NCI-H1436 treated with DMSO at 0.1 percent for 48 hours (cell line): Measurements from ENCODE around the gene RBM18.

ENCODE experiments used
- DNase-seq: peaks from one replicate; lab custom pipeline; 2025; lab: John Stamatoyannopoulos, UW

Gene RBM18

DNA sequence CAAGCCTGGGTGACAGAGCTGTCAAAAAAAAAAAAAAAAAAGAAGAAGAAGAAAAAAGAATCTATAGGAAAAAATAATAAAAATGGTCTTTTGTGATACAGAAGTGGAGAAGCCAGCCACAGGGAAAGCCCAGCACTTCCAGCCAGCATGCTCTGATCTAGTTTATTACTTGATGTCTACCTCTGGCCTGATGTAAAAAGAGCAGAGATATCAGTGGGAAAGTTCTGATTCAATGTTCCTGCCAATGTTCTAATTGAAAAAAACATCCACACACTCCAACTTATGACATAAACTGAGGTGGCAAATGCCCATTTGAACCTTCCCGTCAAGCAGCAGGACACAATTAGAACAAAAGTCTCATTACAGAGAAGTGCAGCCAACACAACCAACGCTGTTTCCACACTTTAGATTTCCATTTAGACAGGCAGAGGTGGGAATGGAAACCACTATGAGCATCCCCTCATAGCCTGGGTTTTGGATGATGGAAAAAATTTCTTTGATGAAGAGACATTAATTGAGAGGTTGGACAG is 5.7 kb downstream of the RBM18 start:
- no peak for DNase-seq

DNA sequence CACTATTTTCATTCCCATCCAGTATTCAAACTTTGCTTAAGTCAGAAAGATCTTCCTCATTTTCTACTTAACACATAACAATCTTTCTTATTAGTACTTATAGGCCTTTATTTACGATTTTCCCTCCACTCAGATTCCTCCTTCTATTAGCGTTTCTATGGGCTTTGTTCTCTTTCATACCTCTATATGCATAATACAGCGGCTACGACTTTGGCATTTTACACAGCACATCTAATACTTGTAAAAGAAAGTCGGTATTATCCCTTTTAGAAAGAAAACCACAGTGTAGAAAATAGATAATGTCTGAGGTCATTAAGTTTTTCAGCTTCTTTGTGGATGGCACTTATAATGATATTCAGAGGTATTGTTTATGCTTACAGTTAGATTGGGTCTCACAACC is 8.4 kb downstream of the RBM18 start:
- DNase-seq, result no peak

DNA sequence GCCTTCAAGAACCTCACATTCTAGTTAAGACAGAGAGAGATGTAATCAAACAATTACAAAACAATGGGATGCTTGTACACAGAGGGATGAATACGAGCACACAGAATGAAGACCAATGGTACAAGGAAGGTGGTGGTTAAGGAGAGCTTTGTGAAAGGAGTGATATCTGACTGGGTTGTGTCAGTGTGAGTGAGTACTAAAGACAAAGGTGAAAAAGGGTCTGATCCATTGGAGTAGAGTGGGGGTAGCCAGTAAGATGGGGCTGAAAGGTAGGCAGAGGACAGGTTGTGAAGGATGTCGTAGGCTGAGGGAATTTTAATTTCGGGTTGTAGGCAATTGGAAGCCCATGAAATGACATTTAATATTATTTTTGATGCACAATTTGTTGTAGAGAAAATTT is 9.9 kb downstream of the RBM18 start:
- DNase-seq, result no peak

DNA sequence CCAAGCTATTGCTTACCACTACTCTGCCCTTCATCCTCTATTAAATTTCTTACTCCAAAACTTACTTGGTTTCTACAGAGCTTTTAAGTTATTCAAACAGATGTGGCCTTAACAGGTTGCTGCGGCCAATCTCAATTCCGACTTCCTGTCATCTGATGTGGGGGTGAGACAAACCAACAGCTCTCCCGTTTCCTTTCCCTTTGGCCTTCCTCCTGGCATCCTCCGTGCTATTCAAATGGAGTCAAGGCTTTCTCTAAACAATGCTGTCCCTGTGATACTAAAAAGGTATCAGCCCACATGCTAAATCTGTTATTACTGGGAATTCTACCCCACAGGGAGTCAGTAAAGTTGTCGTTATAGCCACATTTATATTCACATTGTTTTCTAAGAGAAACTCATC is 11.8 kb downstream of the RBM18 start:
- DNase-seq, result no peak

DNA sequence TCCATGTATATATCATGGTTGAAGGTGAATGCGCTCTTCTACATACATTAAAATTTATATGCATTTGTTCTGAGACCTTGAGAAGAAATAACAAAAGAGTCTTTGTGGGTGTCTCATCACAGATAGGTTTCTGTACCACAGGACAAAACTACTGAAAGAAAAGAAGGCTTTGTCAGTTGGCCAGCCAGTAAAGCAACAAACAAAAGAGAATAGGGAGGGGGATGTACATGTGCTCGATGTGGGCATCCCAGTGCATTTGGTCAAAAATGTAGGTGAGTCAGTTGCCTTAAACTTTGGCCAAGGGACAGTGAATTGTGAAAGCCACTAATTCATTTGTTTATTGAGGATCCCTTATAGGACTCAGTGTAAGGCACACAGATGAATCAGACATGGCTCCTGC is 13.3 kb downstream of the RBM18 start:
- DNase-seq, result no peak

DNA sequence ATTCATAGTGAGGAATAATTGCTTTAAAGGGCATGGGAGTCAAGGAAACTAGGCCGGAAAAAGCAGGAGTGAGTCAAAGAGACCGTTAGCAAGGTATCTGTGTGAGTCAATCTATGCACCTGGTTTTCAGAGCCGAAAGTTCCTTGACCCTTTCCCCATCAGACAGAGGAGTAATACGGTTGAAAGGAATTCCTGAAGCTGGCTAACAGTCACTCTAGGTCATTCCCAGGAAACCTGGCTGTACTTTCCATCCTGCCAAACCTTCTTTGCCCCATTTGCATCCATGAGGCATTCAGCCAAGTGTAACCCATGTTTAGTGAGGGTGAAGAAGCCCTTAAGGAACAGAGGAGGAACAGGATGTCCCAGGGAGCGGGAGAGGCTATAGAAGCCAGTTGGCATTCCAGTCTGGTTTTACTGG is 16.2 kb downstream of the RBM18 start:
- DNase-seq, result no peak

DNA sequence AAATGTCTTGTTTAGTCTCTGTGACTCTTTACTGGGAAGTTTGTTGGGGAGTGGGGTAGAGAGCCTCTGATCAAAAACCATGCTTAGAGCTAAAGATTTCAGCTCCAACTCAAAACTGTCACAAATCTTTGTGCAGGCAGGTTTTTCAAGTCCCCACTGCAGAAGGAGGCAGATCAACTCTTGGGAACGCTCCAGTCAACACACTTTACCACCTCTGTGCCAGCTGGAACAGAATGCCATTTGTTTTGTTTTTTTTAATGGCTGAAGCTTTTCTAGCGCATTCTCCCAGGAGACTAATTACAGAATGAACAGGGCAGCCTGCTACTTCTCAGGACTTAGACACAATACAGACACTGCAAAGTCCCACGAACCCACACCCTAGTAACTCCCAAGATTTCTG is 18.0 kb downstream of the RBM18 start:
- no peak for DNase-seq

DNA sequence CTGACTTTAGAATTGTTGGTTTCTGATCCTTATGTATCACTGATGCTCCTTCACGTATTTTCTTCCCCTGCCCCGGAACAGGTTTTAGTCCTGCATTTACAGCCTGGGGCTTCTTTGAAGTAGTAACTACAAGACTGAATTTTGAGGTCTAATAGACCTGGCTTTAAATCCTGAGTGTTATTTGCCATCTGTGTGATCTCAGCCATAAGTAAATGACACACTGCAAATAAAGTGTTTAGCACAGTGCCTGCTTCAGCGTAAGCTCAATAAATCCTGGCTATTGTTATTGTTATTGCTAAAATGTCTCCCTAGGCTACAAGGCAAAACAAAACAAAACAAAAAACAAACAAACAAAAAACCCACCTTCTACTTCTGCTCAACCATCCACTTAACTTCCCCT is 20.3 kb downstream of the RBM18 start:
- DNase-seq, result no peak

DNA sequence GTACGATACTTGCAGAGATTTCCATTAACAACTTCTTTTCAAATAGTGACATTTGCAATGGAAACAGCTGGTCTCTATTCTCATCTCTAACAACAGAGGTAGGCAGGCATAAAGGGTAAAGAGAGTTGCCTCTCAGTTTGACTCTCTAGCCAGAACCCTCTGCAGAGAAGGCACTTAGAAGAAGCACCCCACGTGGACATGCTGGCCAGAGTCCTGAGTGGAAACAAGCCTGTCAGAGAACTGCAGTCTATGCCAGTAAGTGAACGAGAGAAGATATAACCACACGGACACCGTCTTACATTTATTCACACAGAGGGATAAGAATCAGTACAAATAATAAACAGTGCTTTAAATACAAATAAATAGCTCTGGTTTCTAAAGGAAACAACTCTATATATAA is 24.9 kb downstream of the RBM18 start:
- DNase-seq, result no peak

DNA sequence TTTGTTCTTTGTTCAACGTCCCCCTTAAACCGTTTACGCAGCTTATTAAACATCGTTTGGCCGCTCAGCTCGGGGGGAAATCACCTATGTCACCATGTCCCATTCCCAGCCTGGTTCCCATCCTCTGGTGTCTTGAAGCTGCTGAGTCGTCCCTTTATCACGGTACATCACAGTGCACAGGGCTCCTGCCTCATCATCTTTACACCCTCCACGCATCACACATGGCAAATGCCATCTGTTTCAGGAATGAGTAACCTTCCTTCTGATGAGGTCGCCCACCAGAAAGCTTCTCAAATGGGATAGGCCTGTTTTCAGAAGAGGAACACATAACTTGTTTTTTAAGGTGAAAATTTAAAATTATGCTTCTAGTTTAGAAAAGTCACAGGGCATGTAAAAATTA is 28.0 kb downstream of the RBM18 start:
- DNase-seq, result no peak

DNA sequence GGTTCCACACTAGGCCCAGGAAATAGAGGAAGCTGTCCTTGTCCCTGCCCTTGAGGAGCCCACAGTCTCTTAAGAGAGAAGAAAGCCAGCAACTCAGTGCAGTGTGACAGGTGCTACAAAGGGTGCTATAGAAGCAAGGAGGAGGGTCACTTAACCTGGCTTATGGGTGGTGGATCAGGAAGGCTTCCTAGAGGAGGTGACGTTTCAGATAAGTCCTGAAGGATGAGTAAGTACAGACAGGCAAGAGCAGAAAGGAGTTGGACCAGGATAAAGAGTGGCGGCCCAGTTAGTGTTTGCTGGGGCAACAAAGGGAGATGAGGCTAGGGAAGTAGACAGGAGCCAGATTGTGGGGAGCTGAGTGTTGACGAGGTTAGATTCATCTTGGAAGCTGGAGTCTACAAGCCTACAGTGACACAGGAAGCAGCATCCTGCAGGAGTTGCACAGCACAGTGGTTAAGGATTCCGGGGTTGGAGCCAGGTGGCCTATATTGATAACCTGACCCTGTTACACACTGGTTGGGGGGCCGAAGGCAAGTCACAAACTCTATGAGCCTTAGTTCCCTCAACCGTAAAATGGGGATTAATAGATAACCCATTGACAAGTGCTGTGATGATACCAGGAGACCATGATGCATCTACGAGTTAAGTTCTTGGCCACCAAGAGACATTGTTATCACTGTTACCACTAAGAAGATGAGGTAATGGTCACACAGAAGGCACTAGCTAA is 30.5 kb downstream of the RBM18 start:
- DNase-seq, result no peak

DNA sequence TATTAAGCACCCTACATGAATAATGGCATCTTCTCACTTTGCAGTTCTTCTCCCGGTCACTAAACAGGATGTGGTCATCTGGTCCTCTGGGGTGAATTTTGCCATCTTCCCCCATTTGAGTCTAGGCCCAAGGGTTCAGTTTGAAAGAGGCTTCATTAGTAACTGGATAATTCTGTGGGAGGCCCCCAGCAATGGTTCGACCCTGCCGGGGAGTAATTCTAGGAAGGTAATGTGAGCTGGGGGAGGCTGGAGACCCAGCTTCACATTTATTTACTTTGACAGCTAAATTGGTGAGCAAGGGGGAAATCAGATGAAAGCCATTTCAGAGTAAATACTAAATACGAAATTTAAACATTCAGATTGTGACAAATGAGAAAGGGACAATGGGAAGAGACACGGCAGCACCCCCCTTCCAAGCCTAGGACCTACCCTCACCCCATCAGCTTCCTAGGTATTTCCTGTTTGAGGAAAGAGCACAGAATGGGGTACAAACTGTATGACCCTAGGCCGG is 31.8 kb downstream of the RBM18 start:
- no peak for DNase-seq

DNA sequence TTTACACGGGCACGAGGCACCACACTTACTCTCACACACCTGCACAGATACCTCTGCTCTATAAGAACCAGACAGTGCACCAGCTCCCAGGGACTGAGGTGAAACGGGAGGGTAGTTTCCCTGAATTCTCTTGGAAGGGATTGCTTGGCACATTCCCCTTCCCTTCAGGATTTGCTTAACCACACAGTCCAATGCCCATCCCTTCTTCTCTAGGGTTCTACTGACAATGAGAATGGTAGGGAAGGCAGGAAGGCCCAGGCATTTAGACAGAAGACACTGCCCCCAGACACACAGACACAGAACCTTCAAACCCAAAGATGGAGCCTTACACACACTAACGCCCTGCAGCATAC is 35.2 kb downstream of the RBM18 start:
- DNase-seq, result no peak

DNA sequence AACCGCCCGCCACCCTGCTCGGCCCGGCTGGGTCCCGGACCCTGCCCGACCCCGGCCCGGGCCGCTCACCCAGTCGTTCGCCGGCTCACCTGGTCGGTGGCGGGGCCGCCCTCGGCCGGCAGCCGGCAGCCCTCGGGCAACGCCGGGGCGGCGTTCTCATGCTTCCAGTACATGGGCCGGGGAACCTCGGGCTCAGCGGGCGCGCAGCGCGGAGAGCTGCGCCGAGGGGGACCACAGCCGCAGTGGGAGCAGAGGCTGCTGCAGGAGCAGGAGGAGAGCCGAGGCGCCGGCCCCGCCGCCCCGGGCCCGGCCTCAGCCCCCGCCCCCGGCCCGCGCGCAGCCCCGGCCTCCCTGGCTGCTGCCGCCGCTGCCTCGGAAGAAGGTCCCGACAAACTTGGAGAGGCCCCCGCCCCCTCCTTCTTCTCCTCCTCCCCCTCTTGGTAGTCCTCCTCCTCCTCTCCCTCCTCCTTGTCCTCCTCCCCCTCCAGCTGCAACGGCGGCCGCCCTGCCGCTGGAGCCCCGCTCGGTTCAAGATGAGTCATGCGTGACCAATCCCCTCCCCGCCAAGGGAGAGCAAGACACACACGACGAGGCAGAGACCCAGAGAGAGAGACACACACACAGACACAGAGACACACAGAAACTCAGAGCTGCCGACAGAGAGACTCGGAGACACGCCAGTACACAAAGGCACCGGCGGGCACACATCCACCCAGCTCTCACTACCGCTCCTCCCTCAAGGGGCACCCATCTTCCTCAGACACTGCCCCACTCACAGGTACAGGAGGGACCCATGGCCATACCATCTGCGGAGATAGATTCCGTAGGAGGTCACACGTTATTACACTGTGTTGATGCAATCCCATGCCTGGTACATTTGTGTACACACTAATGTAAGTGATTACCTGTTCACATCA is 35.8 kb downstream of the RBM18 start, which contains the start of gene LHX6:
Gene LHX6 (minus strand): TSS at position 390 of the 917 bp plus-strand sequence. CDS start 217 bp downstream, at position 173.
- no peak for DNase-seq

DNA sequence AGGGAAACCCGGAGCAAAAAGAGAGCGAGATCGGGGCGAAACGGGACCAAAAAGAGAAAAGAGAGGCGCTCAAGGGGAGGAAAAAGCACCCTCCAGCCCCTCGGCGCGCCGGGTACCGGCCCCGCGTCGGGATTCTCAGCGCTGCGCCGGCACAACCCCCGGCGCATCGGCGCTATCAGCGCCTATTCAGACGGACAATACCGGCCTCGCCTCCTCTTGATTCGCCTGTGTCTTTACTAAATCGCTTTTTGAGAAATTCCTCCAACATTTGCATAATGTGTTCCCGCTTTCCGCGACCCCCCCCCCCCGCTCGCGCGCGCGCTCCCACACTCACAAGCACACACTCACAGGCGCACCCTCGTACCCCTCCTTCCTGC is 36.5 kb downstream of the RBM18 start:
- no peak for DNase-seq

DNA sequence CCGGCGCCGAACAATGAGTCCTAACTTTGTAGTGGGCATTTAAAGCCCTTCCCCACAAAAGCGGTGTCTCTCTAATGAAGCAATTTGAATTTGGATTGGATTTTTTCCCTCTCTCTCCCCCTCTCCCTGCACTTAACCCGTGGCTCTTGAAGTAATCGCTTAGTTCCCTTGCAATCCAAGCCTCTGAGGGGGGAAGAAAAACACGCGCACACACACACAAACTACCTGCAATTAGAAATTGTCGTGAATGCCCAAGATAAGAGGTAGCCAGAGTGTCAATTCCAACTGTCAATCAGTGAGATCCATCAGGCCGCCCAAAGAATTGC is 37.1 kb downstream of the RBM18 start:
- peak; percentile 47 for DNase-seq

DNA sequence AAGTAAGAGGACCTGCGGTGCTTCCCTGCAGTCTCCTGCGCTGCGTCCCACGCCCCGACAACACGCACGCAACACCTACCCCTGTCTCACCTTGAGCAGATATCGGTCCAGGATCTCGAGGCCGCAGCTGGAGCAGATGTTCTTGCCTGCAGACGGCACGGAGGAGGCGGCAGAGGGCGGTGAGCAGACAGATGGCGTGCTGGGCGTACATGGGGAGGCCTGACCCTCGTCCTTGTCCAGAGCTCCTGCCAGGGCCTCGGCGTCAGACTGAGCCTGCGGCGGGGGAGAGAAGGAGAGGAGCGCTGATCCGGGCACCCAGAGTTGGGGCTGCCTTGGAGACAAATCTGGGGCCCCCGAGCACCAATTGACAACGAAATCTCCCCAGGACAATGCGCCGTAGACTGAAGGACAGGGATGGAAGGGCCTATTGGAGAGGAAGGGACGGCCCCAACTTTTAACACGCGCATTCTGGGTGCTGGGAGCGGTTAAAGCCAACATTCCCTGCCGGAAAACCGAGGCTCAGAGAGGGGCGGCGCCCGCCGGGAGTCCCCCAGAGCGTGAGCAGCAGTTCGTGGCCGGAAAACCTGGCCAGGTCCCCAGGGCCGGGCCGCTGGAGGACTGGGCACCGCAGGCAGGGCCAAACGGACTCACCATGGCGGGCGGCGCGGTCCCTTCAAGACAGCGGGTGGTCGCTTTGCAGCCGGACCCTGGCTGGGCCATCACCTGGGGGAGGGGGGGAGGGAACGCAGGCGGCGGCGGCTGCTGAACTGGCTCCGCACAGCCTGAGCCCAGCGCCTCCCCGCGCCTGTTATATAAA is 37.7 kb downstream of the RBM18 start:
- no peak for DNase-seq

DNA sequence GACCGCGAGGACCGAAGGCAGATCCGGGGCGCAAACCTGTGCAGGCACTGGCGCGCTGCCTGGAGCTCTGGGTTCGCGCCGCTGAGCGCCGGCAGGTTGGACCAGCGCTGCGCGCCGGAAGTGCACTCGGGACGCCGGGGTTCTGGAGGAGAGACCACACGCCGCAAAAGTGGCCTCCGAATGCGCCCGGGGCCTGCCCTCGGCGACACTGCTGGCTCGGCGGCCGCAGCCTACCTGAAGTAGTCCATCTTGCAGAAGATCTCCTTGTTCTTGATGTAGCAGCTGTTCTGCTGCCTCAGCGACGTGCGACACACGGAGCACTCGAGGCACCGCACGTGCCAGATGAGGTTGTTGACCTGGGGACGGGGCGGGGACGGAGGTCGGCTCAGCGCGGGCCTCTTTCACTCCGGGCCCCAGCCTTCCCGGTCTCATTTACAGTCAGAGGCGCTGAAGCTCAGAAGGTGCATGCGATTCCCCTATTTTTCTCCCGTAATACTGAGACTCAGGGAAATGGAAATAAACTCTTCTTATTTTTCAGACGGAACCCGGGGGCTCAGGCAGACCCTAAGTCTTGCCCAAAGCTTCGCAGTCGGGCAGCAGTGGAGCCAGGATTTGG is 38.4 kb downstream of the RBM18 start:
- DNase-seq, result no peak

DNA sequence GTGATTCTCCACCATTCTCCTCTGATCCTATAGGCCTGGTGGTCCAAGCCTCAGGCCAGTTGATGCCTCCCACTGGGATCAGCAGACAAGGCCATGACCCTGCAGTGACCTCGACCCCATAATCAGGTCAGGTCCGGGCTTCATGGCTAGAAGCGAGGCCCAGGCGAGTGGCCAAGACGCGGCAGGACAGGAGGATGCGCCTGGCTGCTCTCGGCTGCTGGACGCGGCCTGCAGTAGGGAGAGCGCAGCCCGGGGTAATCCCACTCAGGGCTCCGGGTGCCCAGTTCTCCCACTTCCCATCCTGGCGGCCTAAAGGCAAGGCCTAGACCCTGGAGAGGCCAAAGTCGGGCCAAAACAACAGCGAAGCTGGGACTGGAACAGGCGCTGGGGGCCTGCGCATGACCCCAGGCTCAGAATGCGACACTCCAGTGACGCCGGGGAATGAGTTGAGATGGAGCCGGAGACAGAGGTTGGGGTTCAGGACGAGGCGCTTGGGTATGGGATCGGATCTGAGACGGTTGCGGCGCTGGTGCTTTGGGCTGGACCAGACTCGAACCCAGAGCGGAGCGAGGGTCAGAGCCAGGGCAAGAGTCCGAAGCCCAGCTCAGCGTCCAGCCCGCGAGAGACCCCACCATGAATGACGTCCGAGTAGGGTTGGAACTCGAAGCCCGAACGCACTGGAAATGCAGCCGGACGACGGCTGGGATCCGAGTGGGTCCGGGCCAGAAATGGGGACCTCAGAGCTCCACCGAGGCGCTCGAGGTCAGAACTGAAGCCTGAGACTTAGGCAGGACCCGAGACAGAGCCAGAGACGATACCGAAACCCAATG is 39.1 kb downstream of the RBM18 start:
- no peak for DNase-seq

DNA sequence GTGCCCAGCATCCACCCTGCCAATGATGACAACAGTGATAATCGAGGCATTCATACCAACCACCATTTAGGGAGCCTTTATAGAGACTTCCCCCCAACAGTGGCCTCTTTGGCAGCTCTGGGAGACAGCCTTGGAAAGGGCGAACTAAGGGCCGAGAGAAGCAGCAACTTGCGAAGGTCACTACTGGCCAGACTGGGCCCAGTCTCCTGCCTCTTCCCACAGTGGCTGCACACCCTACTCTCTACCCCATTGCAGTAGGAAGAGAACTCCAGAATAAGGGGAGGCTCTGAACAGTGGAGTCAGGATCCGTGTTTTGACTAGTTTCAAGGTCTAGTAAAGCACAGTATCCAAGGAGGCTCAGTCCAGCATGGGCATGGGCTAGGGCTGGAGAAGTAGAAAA is 41.2 kb downstream of the RBM18 start:
- no peak for DNase-seq

DNA sequence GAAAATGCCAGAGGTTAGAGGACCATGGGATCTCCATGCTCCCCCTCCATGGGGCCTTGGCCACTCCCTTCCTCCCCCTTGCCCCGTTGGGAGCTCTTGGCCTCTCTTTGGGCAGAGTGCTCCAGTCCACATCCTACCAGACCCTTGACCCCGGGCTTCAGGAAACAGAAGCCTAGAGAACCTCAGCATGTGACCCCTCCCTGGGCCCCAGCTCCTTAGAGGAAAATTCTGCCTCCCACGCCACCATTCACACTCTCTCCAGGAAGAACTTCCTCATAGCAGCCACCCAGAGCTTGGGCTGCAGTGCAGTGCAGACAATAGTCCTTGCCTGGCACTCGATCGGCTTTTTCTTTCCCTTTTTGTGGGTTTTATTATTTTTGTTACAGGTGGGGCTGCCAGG is 41.8 kb downstream of the RBM18 start:
- DNase-seq, result no peak
